Keratinocyte (primary cell): ENCODE data around the gene LILRB1. TPM values are rescaled to one million over a fixed set of nuclear protein-coding genes. Genes with fewer than 3 reads are reported as not detected.

Experiments used
- DNase-seq: peaks from one replicate; pipeline ENCODE4 v3.0.0-alpha.2; 2011; ENCODE audit warnings: low read depth, missing footprints, low spot score
- FAIRE-seq: peaks from 2 replicates; lab custom pipeline; 2011; peaks lifted over from hg19 to GRCh38; lab: Jason Lieb, UNC
- H2AFZ ChIP-seq: 2 replicates; pipeline ENCODE4 v1.6.0; 2012; ENCODE audit warnings: low read length, control low read depth, inconsistent platforms; ENCODE audit not compliant: control insufficient read depth
- H3K27ac ChIP-seq: 2 replicates; pipeline ENCODE4 v1.5.1; 2011; ENCODE audit warnings: low read length; ENCODE audit not compliant: control insufficient read depth, insufficient read depth
- H3K27me3 ChIP-seq: 3 replicates; pipeline ENCODE4 v1.6.0; 2011; ENCODE audit warnings: low read length; ENCODE audit not compliant: control insufficient read depth, insufficient read depth; ENCODE audit errors: extremely low read depth
- H3K36me3 ChIP-seq, 2 experiments: 2 replicates in 1 of 2; 3 replicates in 1 of 2; pipeline ENCODE4 v1.5.1; 2011; ENCODE audit warnings: low read length in 2 of 2, mild to moderate bottlenecking in 1 of 2; ENCODE audit not compliant: control insufficient read depth in 2 of 2, insufficient read depth in 2 of 2; ENCODE audit errors: extremely low read depth in 1 of 2
- H3K4me1 ChIP-seq: 3 replicates; pipeline ENCODE4 v1.5.1; 2011; ENCODE audit warnings: low read length; ENCODE audit not compliant: control insufficient read depth, insufficient read depth; ENCODE audit errors: extremely low read depth
- H3K4me2 ChIP-seq: 3 replicates; pipeline ENCODE4 v1.6.0; 2011; ENCODE audit warnings: low read depth, low read length; ENCODE audit not compliant: control insufficient read depth, insufficient read depth; ENCODE audit errors: extremely low read depth
- H3K4me3 ChIP-seq, 3 experiments: fragments of 200-600 bp in 1 of 3; sonication (generic) in 1 of 3; 2 replicates in 2 of 3; 3 replicates in 1 of 3; pipeline ENCODE4 v1.5.1; 2011 to 2016; ENCODE audit warnings: low read length in 3 of 3, mild to moderate bottlenecking in 3 of 3, control low read depth in 2 of 3, inconsistent platforms in 1 of 3, low read depth in 1 of 3, mixed read lengths in 1 of 3, mixed run types in 1 of 3, moderate library complexity in 1 of 3; ENCODE audit not compliant: control insufficient read depth in 2 of 3, insufficient read depth in 2 of 3; ENCODE audit errors: extremely low read depth in 1 of 3
- H3K79me2 ChIP-seq: 2 replicates; pipeline ENCODE4 v1.6.0; 2012; ENCODE audit warnings: low read length; ENCODE audit not compliant: control insufficient read depth, insufficient read depth
- H3K9ac ChIP-seq: 3 replicates; pipeline ENCODE4 v1.6.0; 2011; ENCODE audit warnings: low read length; ENCODE audit not compliant: control insufficient read depth, insufficient read depth; ENCODE audit errors: extremely low read depth
- H3K9me1 ChIP-seq: 3 replicates; pipeline ENCODE4 v1.6.0; 2011; ENCODE audit warnings: low read length; ENCODE audit not compliant: control insufficient read depth, insufficient read depth; ENCODE audit errors: extremely low read depth
- H3K9me3 ChIP-seq: 2 replicates; pipeline ENCODE4 v1.5.1; 2012; ENCODE audit warnings: low read depth, low read length; ENCODE audit not compliant: control insufficient read depth
- H4K20me1 ChIP-seq: 3 replicates; pipeline ENCODE4 v1.6.0; 2011; ENCODE audit warnings: low read length; ENCODE audit not compliant: control insufficient read depth, insufficient read depth; ENCODE audit errors: extremely low read depth
- EZH2 ChIP-seq: IDR thresholded peaks from one replicate; pipeline ENCODE4 v1.6.1; 2012; ENCODE audit warnings: inconsistent platforms, mild to moderate bottlenecking, low read length, moderate library complexity
- dilution Hi-C: fragments of 300-500 bp; cut with MboI; formaldehyde crosslinking; loops from one replicate; pipeline ENCODE4 v1.7.0; 2020; ENCODE audit warnings: low sequenced_read_pairs; ENCODE audit not compliant: extremely low pct_ligation_motif_present
- polyA plus RNA-seq, 5 experiments: library from polyadenylated mRNA; depleted of rRNA in 3 of 5; stranded (reverse) in 3 of 5; stranded (forward) in 1 of 5; unstranded in 1 of 5; fragments of >200 nt; gene quantifications; 1 replicate in 1 of 5; 2 replicates in 3 of 5; 3 replicates in 1 of 5; pipeline versions ENCODE4 v1.2.1 to v1.2.3, GENCODE V29; 2011 to 2012; ENCODE audit warnings: missing spikeins in 2 of 5, low read depth in 1 of 5, low replicate concordance in 1 of 5
- TF ChIP-seq, protein P1 (sequence below), 3 experiments: IDR thresholded peaks in 1 of 3; conservative IDR thresholded peaks in 1 of 3; optimal IDR thresholded peaks in 1 of 3; 2 replicates in 2 of 3; 3 replicates in 1 of 3; pipeline versions ENCODE3 to v1.5.1; 2011; ENCODE audit warnings: low read length in 3 of 3, mild to moderate bottlenecking in 3 of 3, moderate library complexity in 2 of 3, control low read depth in 1 of 3, inconsistent platforms in 1 of 3; ENCODE audit not compliant: insufficient read depth in 2 of 3; ENCODE audit errors: extremely low read depth in 1 of 3

Gene LILRB1
- polyA plus RNA-seq, 1 donor (not counting 4 experiments of a cell fraction or from before 2014, with no cell fraction given) = not detected

DNA sequence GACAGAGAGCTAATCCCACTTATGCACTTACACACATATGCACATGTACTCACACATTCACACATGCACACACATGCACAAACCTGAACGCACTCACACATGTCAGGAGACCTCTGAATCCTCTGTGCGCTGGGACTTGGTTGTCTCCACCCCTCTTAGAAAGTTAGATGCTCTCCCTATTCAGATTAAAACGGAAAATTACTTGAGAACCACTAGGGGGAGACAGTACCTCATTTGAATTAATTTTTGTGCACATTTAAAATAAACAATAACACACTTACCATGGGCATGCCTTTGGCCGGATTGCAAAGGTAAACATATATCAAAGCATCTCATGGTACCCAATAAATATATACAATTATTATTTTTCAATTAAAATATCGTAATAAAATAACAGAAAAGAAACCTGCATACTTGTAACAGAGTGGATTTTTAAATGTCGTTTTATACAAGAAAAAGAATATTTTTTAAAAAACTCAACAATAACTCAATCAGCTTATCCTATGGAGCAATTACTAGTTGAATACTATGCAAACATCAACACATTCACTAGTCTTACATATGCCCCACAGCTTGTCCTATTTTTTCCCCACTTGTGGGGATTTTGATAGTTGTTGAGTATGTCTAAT lies 23.0 kb downstream of the LILRB1 start:
- Histone ChIP-seq H3K9me1 (no peaks in the 10 kb centered on the region), H3K27ac (no peak overlapping the region), H3K4me1 (no peaks in the 10 kb centered on the region), H3K4me3 (no peak overlapping the region), H3K9me3 (no peaks in the 10 kb centered on the region), H3K79me2 (no peaks in the 10 kb centered on the region), H2AFZ (no peak overlapping the region), H3K4me2 (no peak overlapping the region), H3K27me3 (no peaks in the 10 kb centered on the region), H3K9ac (no peak overlapping the region), H3K36me3 (no peaks in the 10 kb centered on the region), H4K20me1 (no peaks in the 10 kb centered on the region)
- TF ChIP-seq, protein P1, sequence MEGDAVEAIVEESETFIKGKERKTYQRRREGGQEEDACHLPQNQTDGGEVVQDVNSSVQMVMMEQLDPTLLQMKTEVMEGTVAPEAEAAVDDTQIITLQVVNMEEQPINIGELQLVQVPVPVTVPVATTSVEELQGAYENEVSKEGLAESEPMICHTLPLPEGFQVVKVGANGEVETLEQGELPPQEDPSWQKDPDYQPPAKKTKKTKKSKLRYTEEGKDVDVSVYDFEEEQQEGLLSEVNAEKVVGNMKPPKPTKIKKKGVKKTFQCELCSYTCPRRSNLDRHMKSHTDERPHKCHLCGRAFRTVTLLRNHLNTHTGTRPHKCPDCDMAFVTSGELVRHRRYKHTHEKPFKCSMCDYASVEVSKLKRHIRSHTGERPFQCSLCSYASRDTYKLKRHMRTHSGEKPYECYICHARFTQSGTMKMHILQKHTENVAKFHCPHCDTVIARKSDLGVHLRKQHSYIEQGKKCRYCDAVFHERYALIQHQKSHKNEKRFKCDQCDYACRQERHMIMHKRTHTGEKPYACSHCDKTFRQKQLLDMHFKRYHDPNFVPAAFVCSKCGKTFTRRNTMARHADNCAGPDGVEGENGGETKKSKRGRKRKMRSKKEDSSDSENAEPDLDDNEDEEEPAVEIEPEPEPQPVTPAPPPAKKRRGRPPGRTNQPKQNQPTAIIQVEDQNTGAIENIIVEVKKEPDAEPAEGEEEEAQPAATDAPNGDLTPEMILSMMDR (optimal IDR thresholded peaks at IDR 0.05 in 1 of 3, IDR thresholded peaks at IDR 0.05 in 1 of 3, conservative IDR thresholded peaks at IDR 0.05 in 1 of 3; ENCODE audit: extremely low read depth in 1 of 3, insufficient read depth in 2 of 3, low read length in 3 of 3) = peak in 1 of 3 experiments; percentile 1
- TF ChIP-seq EZH2 = no peak
- FAIRE-seq = no peak
- dilution Hi-C loops = no loop called here
- DNase-seq = no peak

DNA sequence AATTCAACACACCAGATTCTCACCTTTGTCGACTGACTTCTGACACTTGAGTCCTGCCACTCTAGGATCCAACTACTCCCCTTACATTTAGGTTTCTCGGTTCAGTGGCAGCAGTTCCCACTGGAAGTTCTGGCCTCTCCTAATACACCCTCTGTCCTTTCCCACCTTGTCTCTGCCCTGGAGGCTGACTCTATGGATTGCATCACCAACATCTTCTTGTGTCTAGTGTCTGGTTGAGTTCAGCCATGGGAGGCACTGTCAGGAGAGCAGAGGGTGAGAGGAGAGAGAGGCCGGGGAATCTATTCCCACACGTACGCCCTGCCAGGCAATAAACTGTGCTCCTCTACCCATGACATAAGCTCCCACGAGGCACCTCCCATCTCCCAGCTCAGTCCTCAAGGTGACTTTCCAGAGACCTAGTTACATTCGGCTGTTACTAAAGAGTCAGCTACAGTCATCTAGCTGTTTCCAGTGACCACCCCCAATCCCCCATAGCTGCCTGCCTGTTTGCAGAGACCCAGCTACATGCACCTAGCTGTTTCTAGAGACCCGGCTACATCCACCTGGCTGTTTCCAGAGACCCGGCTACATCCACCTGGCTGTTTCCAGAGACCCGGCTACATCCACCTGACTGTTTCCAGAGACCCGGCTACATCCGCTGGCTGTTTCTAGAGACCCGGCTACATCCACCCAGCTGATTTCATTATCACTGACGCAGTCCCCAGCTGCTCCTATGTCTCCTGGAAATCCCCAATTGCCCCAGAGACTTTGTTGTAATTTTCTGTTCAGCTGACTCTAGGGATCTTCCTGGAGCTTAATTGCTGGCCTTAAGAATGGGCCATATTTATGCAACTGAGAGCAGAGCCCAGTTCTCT lies 24.4 kb downstream of the LILRB1 start:
- FAIRE-seq = no peak
- TF ChIP-seq, protein P1 (optimal IDR thresholded peaks at IDR 0.05 in 1 of 3, IDR thresholded peaks at IDR 0.05 in 1 of 3, conservative IDR thresholded peaks at IDR 0.05 in 1 of 3; ENCODE audit: extremely low read depth in 1 of 3, insufficient read depth in 2 of 3, low read length in 3 of 3) = no peak
- TF ChIP-seq EZH2 = no peak
- no peak overlapping the region for H3K4me2 ChIP-seq
- H3K36me3 ChIP-seq = no peaks in the 10 kb centered on the region
- H4K20me1 ChIP-seq = no peaks in the 10 kb centered on the region
- H3K4me3 ChIP-seq = no peak overlapping the region
- no peaks in the 10 kb centered on the region for H3K4me1 ChIP-seq
- dilution Hi-C loops = no loop called here
- no peaks in the 10 kb centered on the region for H3K9me3 ChIP-seq
- H2AFZ ChIP-seq = no peak overlapping the region
- no peaks in the 10 kb centered on the region for H3K27me3 ChIP-seq
- no peaks in the 10 kb centered on the region for H3K79me2 ChIP-seq
- DNase-seq = no peak
- H3K27ac ChIP-seq = no peak overlapping the region
- no peak overlapping the region for H3K9ac ChIP-seq
- no peaks in the 10 kb centered on the region for H3K9me1 ChIP-seq
